Uterus (tissue), 2 donors: ENCODE measurements around the gene USP10.

Source experiments
- CTCF ChIP-seq, 4 experiments: fragments of 200-600 bp in 2 of 4; fragments of 450-650 bp in 2 of 4; sonication (generic) in 2 of 4; IDR thresholded peaks; one replicate each; pipeline ENCODE4 v1.5.1; 2016 to 2019; ENCODE audit warnings: antibody characterized with exemption in 4 of 4, mild to moderate bottlenecking in 2 of 4, moderate library complexity in 1 of 4
- POLR2A ChIP-seq, 2 donors: fragments of 450-650 bp; IDR thresholded peaks; one replicate each; pipeline ENCODE4 v1.6.1; 2016; ENCODE audit warnings: antibody characterized with exemption in 2 of 2, mild to moderate bottlenecking in 1 of 2, moderate library complexity in 1 of 2

- no peak for TF ChIP-seq POLR2A (IDR thresholded peaks at IDR 0.05)
- TF ChIP-seq CTCF (IDR thresholded peaks at IDR 0.05): no peak
Observed at GRCh38 chr16:84754956-84755672, 55.3 kb downstream of the USP10 start.
